Measurements from ENCODE around the gene GBP2.

Gene GBP2

GRCh38 chr1:89167590-89168230, 41.8 kb upstream of the GBP2 start:
- TF ChIP-seq, protein P1, sequence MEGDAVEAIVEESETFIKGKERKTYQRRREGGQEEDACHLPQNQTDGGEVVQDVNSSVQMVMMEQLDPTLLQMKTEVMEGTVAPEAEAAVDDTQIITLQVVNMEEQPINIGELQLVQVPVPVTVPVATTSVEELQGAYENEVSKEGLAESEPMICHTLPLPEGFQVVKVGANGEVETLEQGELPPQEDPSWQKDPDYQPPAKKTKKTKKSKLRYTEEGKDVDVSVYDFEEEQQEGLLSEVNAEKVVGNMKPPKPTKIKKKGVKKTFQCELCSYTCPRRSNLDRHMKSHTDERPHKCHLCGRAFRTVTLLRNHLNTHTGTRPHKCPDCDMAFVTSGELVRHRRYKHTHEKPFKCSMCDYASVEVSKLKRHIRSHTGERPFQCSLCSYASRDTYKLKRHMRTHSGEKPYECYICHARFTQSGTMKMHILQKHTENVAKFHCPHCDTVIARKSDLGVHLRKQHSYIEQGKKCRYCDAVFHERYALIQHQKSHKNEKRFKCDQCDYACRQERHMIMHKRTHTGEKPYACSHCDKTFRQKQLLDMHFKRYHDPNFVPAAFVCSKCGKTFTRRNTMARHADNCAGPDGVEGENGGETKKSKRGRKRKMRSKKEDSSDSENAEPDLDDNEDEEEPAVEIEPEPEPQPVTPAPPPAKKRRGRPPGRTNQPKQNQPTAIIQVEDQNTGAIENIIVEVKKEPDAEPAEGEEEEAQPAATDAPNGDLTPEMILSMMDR (IDR thresholded peaks at IDR 0.05; ENCODE audit: low read depth, low read length): no peak
- peak in 1 of 2 donors; percentile 2 for DNase-seq (ENCODE audit: low read depth in 2 of 2)
- H3K4me3 ChIP-seq (replicated peaks in 1 of 2; ENCODE audit: low read depth in 2 of 2, low read length in 2 of 2): no peak overlapping the region

GRCh38 chr1:89166705-89167104, 40.8 kb upstream of the GBP2 start:
- DNase-seq (ENCODE audit: low read depth in 2 of 2): no peak
- TF ChIP-seq, protein P1 (IDR thresholded peaks at IDR 0.05; ENCODE audit: low read depth, low read length): no peak
- H3K4me3 ChIP-seq (replicated peaks in 1 of 2; ENCODE audit: low read depth in 2 of 2, low read length in 2 of 2): no peak overlapping the region

DNA sequence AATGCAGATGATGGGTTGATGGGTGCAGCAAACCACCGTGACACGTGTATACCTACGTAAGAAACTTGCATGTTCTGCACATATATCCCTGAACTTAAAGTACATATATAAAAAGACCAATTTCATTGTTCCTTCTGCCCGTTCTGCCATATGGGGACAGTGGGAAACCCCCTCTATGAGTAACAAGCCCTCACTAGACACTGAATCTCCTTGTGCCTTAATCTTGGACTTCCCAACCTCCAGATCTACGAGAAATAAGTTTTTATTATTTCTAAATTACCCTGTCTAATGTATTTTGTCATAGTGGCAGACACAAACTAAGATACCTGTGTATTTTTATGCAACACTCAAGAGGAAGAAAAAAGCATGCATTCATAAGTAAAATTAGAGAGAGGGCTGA, 39.9 kb upstream of the GBP2 start:
- no peak overlapping the region for H3K4me3 ChIP-seq (replicated peaks in 1 of 2; ENCODE audit: low read depth in 2 of 2, low read length in 2 of 2)
- TF ChIP-seq, protein P1 (IDR thresholded peaks at IDR 0.05; ENCODE audit: low read depth, low read length): no peak
- no peak for DNase-seq (ENCODE audit: low read depth in 2 of 2)

GRCh38 chr1:89151047-89151446, 25.1 kb upstream of the GBP2 start:
- no peak for DNase-seq (ENCODE audit: low read depth in 2 of 2)
- H3K4me3 ChIP-seq (replicated peaks in 1 of 2; ENCODE audit: low read depth in 2 of 2, low read length in 2 of 2): no peak overlapping the region
- TF ChIP-seq, protein P1 (IDR thresholded peaks at IDR 0.05; ENCODE audit: low read depth, low read length): no peak

- no peak overlapping the region for H3K4me3 ChIP-seq (replicated peaks in 1 of 2; ENCODE audit: low read depth in 2 of 2, low read length in 2 of 2)
- TF ChIP-seq, protein P1 (IDR thresholded peaks at IDR 0.05; ENCODE audit: low read depth, low read length): no peak
- no peak for DNase-seq (ENCODE audit: low read depth in 2 of 2)
Observed at GRCh38 chr1:89149976-89150375, 24.1 kb upstream of the GBP2 start.

DNA sequence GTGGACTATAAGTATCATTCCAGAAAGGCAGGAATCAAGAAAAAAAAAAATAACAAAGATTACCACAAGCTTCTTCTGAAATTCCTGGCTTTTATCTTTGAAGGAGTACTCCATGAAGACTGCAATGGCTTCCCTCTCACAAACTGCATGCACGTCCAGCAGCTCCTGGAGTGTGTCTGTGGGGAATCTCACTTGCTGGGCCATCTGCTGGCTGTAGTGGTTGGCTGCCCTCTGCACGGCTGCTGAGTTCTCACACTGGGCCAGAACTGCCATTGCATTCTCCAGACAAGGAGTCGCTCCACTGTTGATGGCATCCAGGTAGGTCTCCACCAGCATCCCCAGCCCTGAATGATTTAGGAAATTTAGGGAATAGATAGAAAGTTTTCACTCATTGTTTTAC, 23.3 kb upstream of the GBP2 start:
- DNase-seq (ENCODE audit: low read depth in 2 of 2): peak; percentile 44 to 54
- H3K4me3 ChIP-seq (replicated peaks in 1 of 2; ENCODE audit: low read depth in 2 of 2, low read length in 2 of 2): no peak overlapping the region
- TF ChIP-seq, protein P1 (IDR thresholded peaks at IDR 0.05; ENCODE audit: low read depth, low read length): peak; percentile 47
